NCI-H446 treated with DMSO at 0.1 percent for 48 hours (cell line): Measurements from ENCODE around the gene EIF3I.

ENCODE experiments used
- DNase-seq: peaks from one replicate; lab custom pipeline; 2025; lab: John Stamatoyannopoulos, UW

The EIF3I gene

GRCh38 chr1:32266921-32267591 is 44.8 kb downstream of the EIF3I start:
- DNase-seq = no peak

GRCh38 chr1:32269744-32270143 is 47.5 kb downstream of the EIF3I start:
- DNase-seq = no peak

- DNase-seq = no peak
These were observed 50.6 kb downstream of the EIF3I start for GRCh38 chr1:32272557-32273390.

- DNase-seq = no peak
These were observed 51.4 kb downstream of the EIF3I start for GRCh38 chr1:32273391-32274208.

- no peak for DNase-seq
These were observed 52.6 kb downstream of the EIF3I start for GRCh38 chr1:32274646-32275340.

GRCh38 chr1:32275424-32275823 is 53.2 kb downstream of the EIF3I start:
- no peak for DNase-seq

GRCh38 chr1:32276032-32276782 is 54.0 kb downstream of the EIF3I start:
- no peak for DNase-seq
